HG02588 (cell line): Measurements from ENCODE around the gene CORO1A.
"Not testable (repeated sequence)": the region's sequence is repeated elsewhere in the genome, so short reads cannot be mapped to it uniquely, and the experiment has no call there.

ENCODE experiments used
- ATAC-seq: cut with Tn5 transposase; IDR thresholded peaks from one replicate; pipeline ENCODE4 v1.9.1; 2021; ENCODE audit warnings: mild to moderate bottlenecking, moderate library complexity; ENCODE audit not compliant: unreplicated experiment

The CORO1A gene

GRCh38 chr16:30199608-30200343 is 16.4 kb downstream of the CORO1A start:
- not testable (repeated sequence) for ATAC-seq

GRCh38 chr16:30205541-30206236 is 22.3 kb downstream of the CORO1A start:
- not testable (repeated sequence) for ATAC-seq

- not testable (repeated sequence) for ATAC-seq
Measured at GRCh38 chr16:30206252-30206651, 22.9 kb downstream of the CORO1A start.

- ATAC-seq = not testable (repeated sequence)
Measured at GRCh38 chr16:30207063-30207704, 23.8 kb downstream of the CORO1A start.

DNA sequence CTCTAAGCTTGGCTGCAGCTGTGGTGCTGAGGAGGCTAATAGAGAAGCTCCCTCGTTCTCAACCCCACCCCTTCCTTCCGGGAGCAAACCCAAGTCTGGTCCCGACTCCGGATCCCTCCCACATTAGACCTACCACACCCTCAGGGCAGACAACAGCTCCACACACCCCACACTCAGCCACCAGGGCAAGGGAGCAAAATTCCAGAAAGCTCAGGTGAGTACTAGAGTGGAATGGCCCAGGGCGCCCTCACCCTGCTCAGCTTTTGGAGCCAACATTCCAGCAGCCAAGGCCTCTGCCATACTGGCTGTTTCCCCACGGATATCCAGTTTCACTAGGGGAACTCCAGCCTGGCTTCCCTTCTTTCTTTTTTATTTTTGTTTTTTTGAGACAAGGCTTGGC is 25.6 kb downstream of the CORO1A start:
- ATAC-seq = not testable (repeated sequence)

GRCh38 chr16:30211414-30211813 is 28.0 kb downstream of the CORO1A start:
- not testable (repeated sequence) for ATAC-seq

GRCh38 chr16:30217082-30217481 is 33.7 kb downstream of the CORO1A start:
- not testable (repeated sequence) for ATAC-seq
